Measurements from ENCODE around the gene MYO1B. TPM values are rescaled to one million over a fixed set of nuclear protein-coding genes. Genes with fewer than 3 reads are reported as not detected.

The MYO1B gene
- total and polyA plus RNA-seq, 2 of the 8 experiments (the other 6 are each of a cell fraction or from before 2014, with no cell fraction given), result 15.5 to 61.2 TPM

- H3K79me1 ChIP-seq (ENCODE audit: low read depth, low read length), result no peaks in the 10 kb centered on the region
- WGBS, 2 experiments (ENCODE audit: extremely low coverage in 1 of 2, insufficient coverage in 1 of 2, insufficient read length in 1 of 2, insufficient replicate concordance in 2 of 2, low coverage in 1 of 2, low lambda C conversion rate in 2 of 2, missing lambda C conversion rate in 1 of 2), result 82% methylated on average over 2 of the region's 2 CpGs; no CpG with 5 or more reads in 1 of the 2 experiments
- no peak overlapping the region for H4K8ac ChIP-seq (ENCODE audit: extremely low read depth, insufficient read depth, low read length)
- no peak overlapping the region for H2AK5ac ChIP-seq (ENCODE audit: low read depth, low read length)
- no peak overlapping the region for H4K91ac ChIP-seq (replicated peaks; ENCODE audit: insufficient read length, low read length)
- no peak overlapping the region for H3K23ac ChIP-seq (ENCODE audit: insufficient read length)
- H3K23me2 ChIP-seq (ENCODE audit: low read depth, low read length), result no peaks in the 10 kb centered on the region
- no peak overlapping the region for H2BK5ac ChIP-seq (ENCODE audit: low read depth, low read length)
- no peak for DNase-seq (ENCODE audit: low read depth in 1 of 2, low spot score in 2 of 2)
- H3K56ac ChIP-seq (replicated peaks; ENCODE audit: insufficient read length, low read depth, low read length), result no peak overlapping the region
- no peak overlapping the region for H2AFZ ChIP-seq (ENCODE audit: low read length)
- H3K9ac ChIP-seq (replicated peaks in 1 of 4; ENCODE audit: extremely low read depth in 1 of 4, low read depth in 3 of 4, low read length in 3 of 4), result no peak overlapping the region
- H3K18ac ChIP-seq (ENCODE audit: extremely low read depth, low read length), result no peak overlapping the region
- H3K36me3 ChIP-seq (ENCODE audit: control insufficient read depth in 2 of 4, insufficient read depth in 4 of 4, low read length in 3 of 4), result no peaks in the 10 kb centered on the region
- no peak overlapping the region for H3K14ac ChIP-seq (ENCODE audit: insufficient read length)
- H4K20me1 ChIP-seq (replicated peaks in 1 of 2; ENCODE audit: control insufficient read depth in 1 of 2, insufficient read depth in 2 of 2, low read length in 2 of 2), result no peaks in the 10 kb centered on the region
- H4K5ac ChIP-seq (ENCODE audit: insufficient read length, low read depth, low read length), result no peak overlapping the region
- ChIA-PET CTCF (ENCODE audit: partially characterized antibody) (interaction anchor here (0.6 to 1.5 kb wide), 4 partner anchors 15 to 173 kb away, joined by 3 to 4 read pairs (median 3); no protein-coding TSS in a partner anchor), POLR2A (ENCODE audit: partially characterized antibody) (no interaction called here)
- no peaks in the 10 kb centered on the region for H3K27me3 ChIP-seq (replicated peaks in 1 of 4; ENCODE audit: control insufficient read depth in 3 of 4, extremely low read depth in 1 of 4, insufficient read depth in 3 of 4, low read length in 3 of 4)
- no peak overlapping the region for H2BK15ac ChIP-seq (ENCODE audit: low read length)
- no peak overlapping the region for H3K4me3 ChIP-seq (ENCODE audit: extremely low read depth in 1 of 4, insufficient read depth in 2 of 4, low read depth in 3 of 4, low read length in 4 of 4)
- H3K79me2 ChIP-seq (ENCODE audit: control insufficient read depth in 1 of 2, insufficient read depth in 2 of 2, low read length in 2 of 2), result no peaks in the 10 kb centered on the region
- H3K27ac ChIP-seq (ENCODE audit: low read depth, low read length), result no peak overlapping the region
- H2BK120ac ChIP-seq (replicated peaks; ENCODE audit: low read depth, low read length), result no peak overlapping the region
- FAIRE-seq, result no peak
- H3K4ac ChIP-seq (replicated peaks; ENCODE audit: insufficient read length, low read depth, low read length), result no peak overlapping the region
- no peaks in the 10 kb centered on the region for H3K9me3 ChIP-seq (ENCODE audit: insufficient read depth in 2 of 2, low read depth in 1 of 2, low read length in 1 of 2)
- no peak overlapping the region for H2BK12ac ChIP-seq (ENCODE audit: low read depth, low read length)
- no peak overlapping the region for H3K4me2 ChIP-seq (ENCODE audit: insufficient read depth in 1 of 2, low read depth in 2 of 2, low read length in 2 of 2)
- H3K4me1 ChIP-seq (replicated peaks in 1 of 4; ENCODE audit: control insufficient read depth in 3 of 4, insufficient read depth in 4 of 4, low read length in 3 of 4), result no peaks in the 10 kb centered on the region
- no peak overlapping the region for H2BK20ac ChIP-seq (ENCODE audit: low read length)
- no peak for TF ChIP-seq BCL11A (IDR thresholded peaks at IDR 0.05; ENCODE audit: low read depth in 2 of 2, low read length in 2 of 2)
- no peak for TF ChIP-seq HDAC6 (IDR thresholded peaks at IDR 0.05; ENCODE audit: low read depth, low read length)
- TF ChIP-seq TAF1 (IDR thresholded peaks at IDR 0.05; ENCODE audit: low read depth, low read length), result no peak
- TF ChIP-seq ZNF274 (IDR thresholded peaks at IDR 0.05; ENCODE audit: borderline replicate concordance, extremely low read depth, low read length), result no peak
- TF ChIP-seq KDM5A (IDR thresholded peaks at IDR 0.05; ENCODE audit: low read length), result no peak
- TF ChIP-seq, protein P1, sequence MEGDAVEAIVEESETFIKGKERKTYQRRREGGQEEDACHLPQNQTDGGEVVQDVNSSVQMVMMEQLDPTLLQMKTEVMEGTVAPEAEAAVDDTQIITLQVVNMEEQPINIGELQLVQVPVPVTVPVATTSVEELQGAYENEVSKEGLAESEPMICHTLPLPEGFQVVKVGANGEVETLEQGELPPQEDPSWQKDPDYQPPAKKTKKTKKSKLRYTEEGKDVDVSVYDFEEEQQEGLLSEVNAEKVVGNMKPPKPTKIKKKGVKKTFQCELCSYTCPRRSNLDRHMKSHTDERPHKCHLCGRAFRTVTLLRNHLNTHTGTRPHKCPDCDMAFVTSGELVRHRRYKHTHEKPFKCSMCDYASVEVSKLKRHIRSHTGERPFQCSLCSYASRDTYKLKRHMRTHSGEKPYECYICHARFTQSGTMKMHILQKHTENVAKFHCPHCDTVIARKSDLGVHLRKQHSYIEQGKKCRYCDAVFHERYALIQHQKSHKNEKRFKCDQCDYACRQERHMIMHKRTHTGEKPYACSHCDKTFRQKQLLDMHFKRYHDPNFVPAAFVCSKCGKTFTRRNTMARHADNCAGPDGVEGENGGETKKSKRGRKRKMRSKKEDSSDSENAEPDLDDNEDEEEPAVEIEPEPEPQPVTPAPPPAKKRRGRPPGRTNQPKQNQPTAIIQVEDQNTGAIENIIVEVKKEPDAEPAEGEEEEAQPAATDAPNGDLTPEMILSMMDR (IDR thresholded peaks at IDR 0.05; ENCODE audit: control extremely low read depth in 1 of 3, insufficient read depth in 1 of 3, low read depth in 1 of 3, low read length in 3 of 3), result no peak
- no peak for TF ChIP-seq EP300 (IDR thresholded peaks at IDR 0.05; ENCODE audit: borderline replicate concordance in 1 of 2, low read depth in 2 of 2, low read length in 2 of 2)
- TF ChIP-seq JUND (IDR thresholded peaks at IDR 0.05; ENCODE audit: low read length), result no peak
- no peak for TF ChIP-seq PHF8 (conservative IDR thresholded peaks at IDR 0.05; ENCODE audit: low read depth, low read length)
- TF ChIP-seq RFX5 (IDR thresholded peaks at IDR 0.05; ENCODE audit: borderline replicate concordance, low read depth, low read length), result no peak
- TF ChIP-seq EZH2 (IDR thresholded peaks at IDR 0.05; ENCODE audit: low read depth, low read length, severe bottlenecking), result no peak
Observed at GRCh38 chr2:191202209-191202721, 42.9 kb upstream of the MYO1B start.

All from H1 (cell line).